Common myeloid progenitor, CD34-positive (primary cell): ENCODE measurements around the gene KRT9.
A peak's percentile ranks its signal among the peaks of the same experiment; 100 is the strongest.

ENCODE experiments used
- CTCF ChIA-PET: fragments of 350-600 bp; sonication (Branson Sonifier 250); formaldehyde crosslinking; loops from one replicate; lab custom pipeline; 2021; ENCODE audit warnings: antibody characterized with exemption; lab: Charles Lee
- POLR2A ChIA-PET: fragments of 350-600 bp; sonication (Branson Sonifier 250); formaldehyde crosslinking; loops from one replicate; lab custom pipeline; 2021; ENCODE audit warnings: antibody characterized with exemption; lab: Charles Lee
- DNase-seq, 3 donors: peaks; one replicate each; pipeline versions ENCODE4 v3.0.0 to v3.0.0-alpha.2; 2013
- H3K27ac ChIP-seq, 2 experiments: 1 replicate in 1 of 2; 2 replicates in 1 of 2; pipeline ENCODE4 v1.7.0; 2013; ENCODE audit warnings: inconsistent platforms in 2 of 2, low read length in 2 of 2, mild to moderate bottlenecking in 2 of 2, low read depth in 1 of 2, moderate library complexity in 1 of 2; ENCODE audit not compliant: severe bottlenecking in 2 of 2, insufficient read depth in 1 of 2, poor library complexity in 1 of 2
- H3K27me3 ChIP-seq, 5 experiments: replicated peaks in 2 of 5; 1 replicate in 3 of 5; 2 replicates in 2 of 5; pipeline versions ENCODE4 v1.6.1 to v1.7.0; 2013; ENCODE audit warnings: low read length in 4 of 5, mild to moderate bottlenecking in 2 of 5, moderate library complexity in 2 of 5, inconsistent platforms in 1 of 5; ENCODE audit not compliant: insufficient read depth in 5 of 5, control insufficient read depth in 4 of 5
- H3K36me3 ChIP-seq, 4 experiments: 1 replicate in 2 of 4; 2 replicates in 2 of 4; pipeline versions ENCODE4 v1.6.1 to v1.7.0; 2013; ENCODE audit warnings: low read length in 3 of 4, control low read depth in 1 of 4, mild to moderate bottlenecking in 1 of 4; ENCODE audit not compliant: control insufficient read depth in 4 of 4, insufficient read depth in 4 of 4
- H3K4me1 ChIP-seq, 4 experiments: 1 replicate in 3 of 4; 2 replicates in 1 of 4; pipeline versions ENCODE4 v1.6.1 to v1.7.1; 2013; ENCODE audit warnings: low read length in 3 of 4, mild to moderate bottlenecking in 3 of 4, control low read depth in 1 of 4, inconsistent platforms in 1 of 4, moderate library complexity in 1 of 4; ENCODE audit not compliant: control insufficient read depth in 4 of 4, insufficient read depth in 4 of 4; ENCODE audit errors: control extremely low read depth in 1 of 4
- H3K4me3 ChIP-seq, 7 experiments: 1 replicate in 4 of 7; 2 replicates in 3 of 7; pipeline versions ENCODE4 v1.5.1 to v1.7.0; 2013; ENCODE audit warnings: mild to moderate bottlenecking in 7 of 7, low read length in 6 of 7, moderate library complexity in 6 of 7, inconsistent platforms in 2 of 7, low read depth in 2 of 7, control low read depth in 1 of 7; ENCODE audit not compliant: insufficient read depth in 4 of 7, control insufficient read depth in 1 of 7; ENCODE audit errors: extremely low read depth in 1 of 7
- H3K9me3 ChIP-seq, 5 experiments: 1 replicate in 4 of 5; 2 replicates in 1 of 5; pipeline versions ENCODE4 v1.6.1 to v1.7.1; 2013; ENCODE audit warnings: low read length in 4 of 5, mild to moderate bottlenecking in 2 of 5, inconsistent platforms in 1 of 5, low read depth in 1 of 5, moderate library complexity in 1 of 5; ENCODE audit not compliant: control insufficient read depth in 4 of 5, insufficient read depth in 2 of 5; ENCODE audit errors: control extremely low read depth in 1 of 5
- WGBS: methylation state at CpG from one replicate; pipeline ENCODE4 v1.1.5; 2013; ENCODE audit not compliant: insufficient coverage; 5-methylcytosine and 5-hydroxymethylcytosine counted together

Gene KRT9

GRCh38 chr17:41552455-41552854, 19.4 kb downstream of the KRT9 start:
- H3K27me3 ChIP-seq = peaks cover 2 to 17% (median 8%) of the 10 kb centered on the region in 5 experiments
- no peaks in the 10 kb centered on the region for H3K9me3 ChIP-seq
- H3K36me3 ChIP-seq = no peaks in the 10 kb centered on the region
- no peak overlapping the region for H3K4me3 ChIP-seq
- peaks cover 0 to 22% (median 16%) of the 10 kb centered on the region in 4 experiments for H3K4me1 ChIP-seq
- ChIA-PET CTCF (interaction anchor here (1.3 to 6.3 kb wide), 3 partner anchors 29 to 111 kb away, joined by 3 to 98 read pairs (median 66); no protein-coding TSS in a partner anchor), POLR2A (no interaction called here)
- H3K27ac ChIP-seq = no peak overlapping the region
- 95% methylated on average over 5 of the region's 5 CpGs for WGBS
- DNase-seq = no peak

DNA sequence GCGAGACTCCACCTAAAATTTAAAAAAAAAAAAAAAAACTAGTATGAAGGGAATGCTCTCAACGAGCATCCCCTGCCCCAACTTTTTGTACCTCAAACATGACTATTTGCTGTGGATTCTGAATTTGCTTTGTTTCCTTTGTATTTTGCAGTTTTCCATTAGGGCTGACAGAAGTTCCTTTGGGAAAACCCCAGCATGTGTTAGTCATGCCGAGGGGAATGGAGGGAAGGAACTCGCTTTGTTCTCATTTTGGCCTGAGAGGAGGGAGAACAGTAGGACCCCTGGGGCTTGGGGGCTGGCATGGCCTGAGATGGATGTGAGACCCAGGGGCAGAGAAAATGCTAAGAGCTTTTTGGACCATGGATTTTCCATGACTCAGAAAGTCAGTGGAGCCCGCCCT, 20.5 kb downstream of the KRT9 start:
- peaks cover 0 to 2% (median 0%) of the 10 kb centered on the region in 5 experiments for H3K9me3 ChIP-seq
- H3K36me3 ChIP-seq = no peaks in the 10 kb centered on the region
- ChIA-PET POLR2A (no interaction called here), CTCF (interaction anchor here (1.3 to 6.3 kb wide), 5 partner anchors 19 to 112 kb away, joined by 3 to 98 read pairs (median 31); partner anchors contain the start of gene KRT9)
- DNase-seq = no peak
- H3K27ac ChIP-seq = no peak overlapping the region
- no peak overlapping the region for H3K4me3 ChIP-seq
- H3K27me3 ChIP-seq = peaks cover 2 to 12% (median 5%) of the 10 kb centered on the region in 5 experiments
- peaks cover 0 to 23% (median 16%) of the 10 kb centered on the region in 4 experiments for H3K4me1 ChIP-seq
- 92% methylated on average over 3 of the region's 5 CpGs for WGBS

DNA sequence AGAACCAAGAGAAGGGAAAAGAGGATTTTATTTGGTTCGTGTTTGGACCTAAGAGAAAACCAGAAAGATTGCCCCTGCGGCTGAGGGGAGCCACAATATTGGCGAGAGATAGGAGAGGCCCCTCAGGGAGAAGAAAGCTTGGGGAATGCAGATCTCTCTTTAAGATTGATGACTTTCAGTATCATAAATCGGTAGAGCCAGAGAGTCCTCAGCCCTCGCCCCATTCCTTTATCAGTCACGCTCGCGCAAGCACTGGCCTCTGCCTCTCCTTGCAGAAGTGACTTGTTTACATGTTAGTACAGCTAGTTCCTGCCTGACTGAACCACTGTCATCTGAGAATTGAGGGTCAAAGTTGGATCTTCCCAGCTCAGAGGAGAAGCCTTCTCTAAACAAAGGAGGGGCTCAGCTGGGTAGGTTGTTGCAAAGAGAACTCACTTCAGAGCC, 22.2 kb downstream of the KRT9 start:
- peak in 1 of 3 donors; percentile 5 for DNase-seq
- Histone ChIP-seq H3K36me3 (no peaks in the 10 kb centered on the region), H3K4me3 (no peak overlapping the region), H3K27ac (no peak overlapping the region), H3K9me3 (peaks cover 0 to 2% (median 0%) of the 10 kb centered on the region in 5 experiments), H3K4me1 (peaks cover 0 to 23% (median 16%) of the 10 kb centered on the region in 4 experiments), H3K27me3 (peaks cover 0 to 6% (median 3%) of the 10 kb centered on the region in 5 experiments)
- CTCF ChIA-PET = interaction anchor here (0.6 to 6.3 kb wide), 35 partner anchors 9 to 1000 kb away, joined by 3 to 98 read pairs (median 5); partner anchors contain the start of genes KRT19 and KRT9
- WGBS = 81% methylated on average over 8 of the region's 8 CpGs
- POLR2A ChIA-PET = no interaction called here

DNA sequence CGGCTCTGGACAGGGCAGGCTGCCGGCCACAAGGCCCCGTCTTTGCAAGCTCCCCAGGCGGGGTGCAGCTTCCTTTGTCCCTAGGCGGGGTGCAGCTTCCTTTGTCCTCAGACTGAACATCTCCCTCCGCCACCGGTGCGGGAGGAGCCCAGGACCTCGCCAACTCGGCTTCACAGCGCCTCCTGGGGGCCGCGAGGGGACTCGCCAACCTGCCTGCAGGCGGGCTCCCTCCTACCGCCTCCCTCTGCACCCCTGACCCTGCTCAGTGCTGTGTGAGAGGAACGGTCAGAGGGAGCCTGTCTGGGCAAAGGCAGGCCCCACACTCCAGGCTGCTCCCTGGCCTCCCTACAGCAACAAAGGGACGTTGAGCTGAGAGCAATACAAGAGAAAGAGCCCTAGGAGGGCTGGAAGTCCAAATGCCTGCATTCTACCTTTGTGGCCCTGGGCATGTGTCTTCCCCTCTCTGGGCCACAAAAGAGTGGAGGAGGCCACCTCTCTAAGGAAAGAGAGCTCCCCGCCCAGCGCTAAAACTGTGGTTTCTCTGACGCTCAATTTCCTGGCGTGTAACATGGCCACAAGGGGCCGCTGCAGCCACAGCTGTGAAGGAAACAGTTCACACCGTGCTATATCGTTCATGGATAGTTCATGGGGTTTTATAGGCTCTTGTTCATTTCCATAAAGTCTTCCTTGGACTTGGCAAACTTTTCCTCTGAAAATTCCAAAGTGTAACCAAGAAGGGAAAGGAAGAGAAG, 22.8 kb downstream of the KRT9 start:
- Histone ChIP-seq H3K9me3 (peaks cover 0 to 2% (median 0%) of the 10 kb centered on the region in 5 experiments), H3K36me3 (no peaks in the 10 kb centered on the region), H3K4me1 (peaks cover 0 to 23% (median 16%) of the 10 kb centered on the region in 4 experiments), H3K4me3 (peak overlapping the region in 5 of 7 experiments; percentile 26 to 65 (median 58)), H3K27ac (no peak overlapping the region), H3K27me3 (peaks cover 0 to 6% (median 3%) of the 10 kb centered on the region in 5 experiments)
- POLR2A ChIA-PET = no interaction called here
- 0% methylated on average over 16 of the region's 25 CpGs for WGBS
- peak; percentile 71 to 87 (median 85) for DNase-seq
- CTCF ChIA-PET = interaction anchor here (0.6 to 6.3 kb wide), 42 partner anchors 8 to 1000 kb away, joined by 3 to 98 read pairs (median 4); partner anchors contain the start of genes KRT17, KRT19 and KRT9

DNA sequence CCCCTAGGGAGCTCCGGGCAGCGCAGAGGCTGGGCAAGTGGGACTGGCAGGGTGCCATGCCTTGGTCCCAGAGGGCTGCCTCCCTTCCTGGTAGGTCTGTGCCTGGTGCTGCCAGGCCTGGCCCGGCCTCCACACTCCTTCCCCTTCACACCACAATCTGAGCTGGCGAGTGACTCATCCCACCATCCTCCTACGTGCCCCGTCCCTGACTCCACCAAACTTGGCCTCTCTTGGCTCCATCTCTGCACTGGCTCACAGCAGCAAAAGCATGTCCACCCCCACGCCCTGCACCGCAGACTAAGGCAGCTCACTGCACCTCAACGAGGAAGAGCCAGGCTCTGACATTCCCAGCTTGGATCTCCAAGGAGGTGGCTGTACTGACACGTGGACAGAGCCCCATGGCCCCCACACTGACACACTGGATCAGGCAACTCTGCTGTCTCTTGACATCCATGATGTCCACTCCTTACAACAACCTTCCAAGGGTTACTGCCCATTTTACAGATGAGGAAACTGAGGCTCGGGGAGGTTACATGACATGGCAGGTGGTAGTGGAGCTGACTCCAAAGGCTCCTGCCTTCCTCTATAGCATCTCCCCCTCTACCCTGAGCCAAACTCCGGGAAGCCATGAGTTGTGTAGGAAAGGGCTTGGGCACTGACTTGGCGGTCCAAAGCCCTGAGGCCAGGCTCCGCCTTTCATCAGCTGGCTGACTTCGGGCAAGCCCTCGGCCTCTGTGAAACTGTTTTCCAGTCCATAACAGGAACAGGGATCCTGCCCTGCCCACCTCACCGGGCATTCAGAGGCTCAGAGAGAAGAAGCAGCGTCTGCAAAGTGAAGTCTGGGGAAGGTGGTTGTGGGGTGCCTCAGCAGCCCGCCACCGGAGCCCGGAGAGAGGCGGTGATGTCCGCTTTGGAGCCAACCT, 23.7 kb downstream of the KRT9 start:
- CTCF ChIA-PET = interaction anchor here (0.6 to 6.3 kb wide), 35 partner anchors 7 to 999 kb away, joined by 3 to 98 read pairs (median 6); partner anchors contain the start of genes KRT17, KRT19 and KRT9
- Histone ChIP-seq H3K36me3 (no peaks in the 10 kb centered on the region), H3K9me3 (peaks cover 0 to 2% (median 0%) of the 10 kb centered on the region in 5 experiments), H3K4me3 (peak overlapping the region in 4 of 7 experiments; percentile 26 to 65 (median 60)), H3K27me3 (peaks cover 0 to 4% (median 3%) of the 10 kb centered on the region in 5 experiments), H3K27ac (no peak overlapping the region), H3K4me1 (peaks cover 0 to 23% (median 16%) of the 10 kb centered on the region in 4 experiments)
- POLR2A ChIA-PET = no interaction called here
- WGBS = 36% methylated on average over 18 of the region's 23 CpGs
- DNase-seq = peak; percentile 50 to 86 (median 83)

GRCh38 chr17:41547378-41547841, 24.4 kb downstream of the KRT9 start:
- no peak overlapping the region for H3K4me3 ChIP-seq
- WGBS = 86% methylated on average over 9 of the region's 9 CpGs
- POLR2A ChIA-PET = no interaction called here

More at GRCh38 chr17:41547378-41547841, 24.4 kb downstream of the KRT9 start:
- Histone ChIP-seq H3K27ac (no peak overlapping the region), H3K27me3 (peaks cover 0 to 5% (median 3%) of the 10 kb centered on the region in 5 experiments), H3K4me1 (peaks cover 0 to 23% (median 16%) of the 10 kb centered on the region in 4 experiments), H3K9me3 (peaks cover 0 to 2% (median 0%) of the 10 kb centered on the region in 5 experiments), H3K36me3 (no peaks in the 10 kb centered on the region)
- DNase-seq = no peak
- CTCF ChIA-PET = interaction anchor here (0.9 to 6.3 kb wide), 13 partner anchors 7 to 691 kb away, joined by 3 to 98 read pairs (median 14); partner anchors contain the start of gene KRT9
